Suprapubic skin (tissue), 4 donors: Measurements from ENCODE around the gene HID1. TPM values are rescaled to one million over a fixed set of nuclear protein-coding genes. Genes with fewer than 3 reads are reported as not detected.

Experiments used
- DNase-seq, 2 donors: peaks; one replicate each; pipeline ENCODE4 v3.0.0-alpha.2; 2019; ENCODE audit warnings: low spot score in 2 of 2
- H3K27ac ChIP-seq: fragments of 200-600 bp; sonication (generic); one replicate; pipeline ENCODE4 v1.5.1; 2019
- H3K27me3 ChIP-seq: fragments of 200-600 bp; sonication (generic); one replicate; pipeline ENCODE4 v1.5.1; 2019
- H3K36me3 ChIP-seq: fragments of 200-600 bp; sonication (generic); one replicate; pipeline ENCODE4 v1.5.1; 2019
- H3K4me1 ChIP-seq: fragments of 200-600 bp; sonication (generic); one replicate; pipeline ENCODE4 v1.5.1; 2019
- H3K4me3 ChIP-seq: fragments of 200-600 bp; sonication (generic); one replicate; pipeline ENCODE4 v1.5.1; 2019; ENCODE audit warnings: mild to moderate bottlenecking
- H3K9me3 ChIP-seq: fragments of 200-600 bp; sonication (generic); one replicate; pipeline ENCODE4 v1.5.1; 2019
- CTCF ChIP-seq, 2 donors: fragments of 200-600 bp in 1 of 2; fragments of 450-650 bp in 1 of 2; sonication (generic) in 1 of 2; IDR thresholded peaks; one replicate each; pipeline ENCODE4 v1.5.1; 2016 to 2019; ENCODE audit warnings: antibody characterized with exemption in 2 of 2, mild to moderate bottlenecking in 1 of 2, moderate library complexity in 1 of 2
- EP300 ChIP-seq: sonication (generic); formaldehyde crosslinking; IDR thresholded peaks from one replicate; pipeline ENCODE4 v1.6.1; 2017; ENCODE audit warnings: antibody characterized with exemption
- POLR2A ChIP-seq, 2 donors: fragments of 450-650 bp; IDR thresholded peaks; one replicate each; pipeline ENCODE4 v1.6.1; 2017; ENCODE audit warnings: antibody characterized with exemption in 2 of 2, mild to moderate bottlenecking in 2 of 2, moderate library complexity in 2 of 2
- POLR2AphosphoS5 ChIP-seq, 3 donors: sonication (generic); formaldehyde crosslinking; IDR thresholded peaks; one replicate each; pipeline ENCODE4 v1.6.1; 2017; ENCODE audit warnings: antibody characterized with exemption in 3 of 3
- WGBS: methylation state at CpG from one replicate; pipeline ENCODE4 v1.1.5; 2018; 5-methylcytosine and 5-hydroxymethylcytosine counted together
- total RNA-seq, 4 donors: library from RNA; depleted of rRNA; stranded (reverse); fragments of >200 nt; gene quantifications; one replicate each; pipeline ENCODE4 v1.1.0, GENCODE V29; 2016

HID1 gene
- total RNA-seq, 4 donors from 2014 or later: 3.4 to 13.7 (median 9.5) TPM

GRCh38 chr17:74961657-74962350, 10.8 kb downstream of the HID1 start:
- H3K4me3 ChIP-seq: no peak overlapping the region
- 39% methylated on average over 19 of the region's 23 CpGs for WGBS
- no peaks in the 10 kb centered on the region for H3K36me3 ChIP-seq
- H3K4me1 ChIP-seq: peaks cover 8% of the 10 kb centered on the region
- no peak overlapping the region for H3K27ac ChIP-seq
- TF ChIP-seq CTCF (IDR thresholded peaks at IDR 0.05) (peak; percentile 66 to 81), POLR2AphosphoS5 (IDR thresholded peaks at IDR 0.05) (peak in 1 of 3 donors; percentile 7), EP300 (no peak), POLR2A (IDR thresholded peaks at IDR 0.05) (no peak)
- DNase-seq: peak; percentile 93 to 96
- H3K9me3 ChIP-seq: no peaks in the 10 kb centered on the region
- H3K27me3 ChIP-seq: no peaks in the 10 kb centered on the region

GRCh38 chr17:74960570-74961342, 11.8 kb downstream of the HID1 start:
- H3K4me3 ChIP-seq: no peak overlapping the region
- H3K27ac ChIP-seq: no peak overlapping the region
- H3K9me3 ChIP-seq: no peaks in the 10 kb centered on the region
- no peaks in the 10 kb centered on the region for H3K36me3 ChIP-seq
- no peak for DNase-seq
- H3K27me3 ChIP-seq: no peaks in the 10 kb centered on the region
- WGBS: 58% methylated on average over 13 of the region's 19 CpGs
- TF ChIP-seq CTCF (IDR thresholded peaks at IDR 0.05): peak in 1 of 2 donors; percentile 35
- no peak for TF ChIP-seq EP300
- H3K4me1 ChIP-seq: peaks cover 8% of the 10 kb centered on the region

- no peaks in the 10 kb centered on the region for H3K9me3 ChIP-seq
- H3K36me3 ChIP-seq: no peaks in the 10 kb centered on the region
- no peak overlapping the region for H3K27ac ChIP-seq
- H3K4me1 ChIP-seq: peaks cover 3% of the 10 kb centered on the region
- DNase-seq: no peak
- H3K27me3 ChIP-seq: no peaks in the 10 kb centered on the region
- WGBS: 69% methylated on average over 13 of the region's 14 CpGs
- H3K4me3 ChIP-seq: no peak overlapping the region
- TF ChIP-seq POLR2AphosphoS5 (IDR thresholded peaks at IDR 0.05) (no peak), EP300 (no peak), CTCF (IDR thresholded peaks at IDR 0.05) (no peak), POLR2A (IDR thresholded peaks at IDR 0.05) (no peak)
These were observed 12.6 kb downstream of the HID1 start for GRCh38 chr17:74959826-74960515.

- WGBS: 35% methylated on average over 12 of the region's 33 CpGs
- peak; percentile 84 to 89 for DNase-seq
These were observed 14.4 kb downstream of the HID1 start for GRCh38 chr17:74957935-74958740.

More at GRCh38 chr17:74957935-74958740, 14.4 kb downstream of the HID1 start:
- Histone ChIP-seq H3K4me1 (no peaks in the 10 kb centered on the region), H3K4me3 (no peak overlapping the region), H3K9me3 (no peaks in the 10 kb centered on the region), H3K27ac (no peak overlapping the region), H3K27me3 (no peaks in the 10 kb centered on the region), H3K36me3 (no peaks in the 10 kb centered on the region)
- TF ChIP-seq EP300: no peak
- no peak for TF ChIP-seq POLR2A (IDR thresholded peaks at IDR 0.05)
- TF ChIP-seq CTCF (IDR thresholded peaks at IDR 0.05): peak; percentile 83 to 96
